Measurements from ENCODE around the gene DDX6.

Gene DDX6

GRCh38 chr11:118799372-118799771 lies 8.4 kb upstream of the DDX6 start:
- H3K27ac ChIP-seq, result no peak overlapping the region
- TF ChIP-seq CTCF (conservative IDR thresholded peaks at IDR 0.05), result no peak

GRCh38 chr11:118797510-118797909 lies 6.5 kb upstream of the DDX6 start:
- no peak overlapping the region for H3K27ac ChIP-seq
- no peak for TF ChIP-seq CTCF (conservative IDR thresholded peaks at IDR 0.05)

GRCh38 chr11:118792570-118793124 lies 1.7 kb upstream of the DDX6 start:
- peak overlapping the region; percentile 100 for H3K27ac ChIP-seq
- TF ChIP-seq CTCF (conservative IDR thresholded peaks at IDR 0.05), result no peak

- H3K27ac ChIP-seq, result peak overlapping the region; percentile 100
- TF ChIP-seq CTCF (conservative IDR thresholded peaks at IDR 0.05), result no peak
Observed at GRCh38 chr11:118791961-118792569, 1.1 kb upstream of the DDX6 start.

GRCh38 chr11:118790357-118791110 lies 430 bp downstream of the DDX6 start:
- H3K27ac ChIP-seq, result peak overlapping the region; percentile 100
- peak; percentile 19; the same call in 1 of the 2 replicates for TF ChIP-seq CTCF (conservative IDR thresholded peaks at IDR 0.05)

- no peak for TF ChIP-seq CTCF (conservative IDR thresholded peaks at IDR 0.05)
Observed at GRCh38 chr11:118789501-118790356, 1.2 kb downstream of the DDX6 start.

GRCh38 chr11:118786657-118787056 lies 4.3 kb downstream of the DDX6 start:
- TF ChIP-seq CTCF (conservative IDR thresholded peaks at IDR 0.05), result no peak

More at GRCh38 chr11:118789501-118790356, 1.2 kb downstream of the DDX6 start:
- peak overlapping the region; percentile 100 for H3K27ac ChIP-seq

More at GRCh38 chr11:118786657-118787056, 4.3 kb downstream of the DDX6 start:
- H3K27ac ChIP-seq, result no peak overlapping the region

All from VCaP (cell line).